Measurements from ENCODE around the gene PKD2L1.
"Not testable (repeated sequence)": the region's sequence is repeated elsewhere in the genome, so short reads cannot be mapped to it uniquely, and the experiment has no call there.

Gene PKD2L1

DNA sequence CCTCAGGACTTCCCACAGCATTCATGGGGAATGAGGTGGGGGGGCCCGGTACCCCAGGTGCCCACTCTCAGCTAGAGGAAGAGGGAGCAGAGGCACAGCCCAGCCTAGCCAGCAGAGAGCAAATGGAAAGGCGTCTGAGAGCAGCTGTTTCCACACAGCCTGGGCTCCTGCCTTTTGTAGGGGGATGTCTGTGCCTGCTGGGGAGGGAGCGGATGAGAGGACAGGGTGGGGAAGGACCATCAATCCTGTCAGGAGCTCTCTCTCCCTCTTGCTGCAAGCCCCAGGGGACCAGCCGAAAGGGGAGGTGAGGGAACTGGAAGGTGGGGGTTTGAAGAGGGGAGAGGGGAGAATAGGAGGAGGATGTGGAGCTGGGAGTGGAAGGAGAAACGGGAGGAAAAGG is at the start of gene PKD2L1:
TSS of gene PKD2L1 (minus strand) at position 150 of the 400 bp plus-strand sequence. CDS start at position 25, 125 bp downstream.
- DNase-seq = no peak

DNA sequence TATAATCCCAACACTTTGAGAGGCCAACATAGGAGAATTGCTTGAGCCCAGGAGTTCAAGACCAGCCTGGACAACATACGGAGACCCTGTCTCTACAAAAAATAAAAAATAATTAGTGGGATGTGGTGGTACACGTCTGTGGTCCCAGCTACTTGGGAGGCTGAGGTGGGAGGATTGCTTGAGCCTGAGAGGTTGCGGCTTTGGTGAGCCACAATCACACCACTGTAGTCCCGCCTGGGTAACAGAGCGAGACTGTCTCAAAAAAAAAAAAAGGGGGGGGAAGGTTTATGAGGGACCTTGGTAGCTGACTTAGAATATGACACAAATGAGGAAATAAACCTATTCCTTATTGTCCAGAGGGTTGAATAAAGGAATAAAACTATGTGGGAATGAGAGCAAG is 47.8 kb upstream of the PKD2L1 start:
- no peak for DNase-seq

DNA sequence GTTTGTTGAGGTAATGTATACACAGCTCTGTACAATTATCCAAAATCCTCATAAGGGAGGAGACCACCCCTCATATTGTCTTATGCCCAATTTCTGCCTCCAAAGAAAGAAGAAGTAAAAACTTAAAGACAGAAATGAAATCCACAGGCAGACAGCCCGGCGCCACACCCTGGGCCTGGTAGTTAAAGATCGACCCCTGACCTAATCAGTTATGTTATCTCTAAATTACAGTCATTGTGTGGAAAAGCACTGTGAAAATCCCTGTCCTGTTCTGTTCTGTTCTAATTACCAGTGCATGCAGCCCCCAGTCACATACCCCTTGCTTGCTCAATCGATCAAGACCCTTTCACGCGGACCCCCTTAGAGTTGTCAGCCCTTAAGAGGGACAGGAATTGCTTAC is 46.6 kb upstream of the PKD2L1 start:
- DNase-seq = not testable (repeated sequence)

DNA sequence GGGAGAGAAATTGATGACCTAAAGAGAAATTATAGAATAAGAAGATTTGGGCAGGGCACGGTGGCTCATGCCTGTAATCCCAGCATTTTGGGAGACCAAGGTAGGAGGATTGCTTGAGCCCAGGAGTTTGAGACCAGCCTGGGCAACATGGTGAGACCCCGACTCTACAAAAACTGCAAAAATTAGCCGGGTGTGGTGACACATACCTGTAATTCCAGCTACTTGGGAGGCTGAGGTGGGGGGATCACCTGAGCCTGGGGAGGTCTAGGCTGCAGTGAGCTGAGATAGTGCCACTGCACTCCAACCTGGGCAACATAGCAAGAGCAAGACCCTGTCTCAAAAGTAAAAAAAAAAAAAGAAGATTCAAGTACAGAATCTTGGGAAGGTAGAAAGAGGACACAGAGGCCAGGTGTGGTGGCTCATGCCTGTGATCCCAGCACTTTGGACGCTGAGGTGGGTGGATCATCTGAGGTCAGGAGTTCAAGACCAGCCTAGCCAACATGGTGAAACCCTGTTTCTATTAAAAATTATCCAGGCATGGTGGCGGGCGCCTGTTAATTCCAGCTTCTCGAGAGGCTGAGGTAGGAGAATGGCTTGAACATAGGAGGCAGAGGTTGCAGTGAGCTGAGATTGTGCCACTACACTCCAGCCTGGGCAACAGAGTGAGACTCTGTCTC is 44.8 kb upstream of the PKD2L1 start:
- DNase-seq = not testable (repeated sequence)

DNA sequence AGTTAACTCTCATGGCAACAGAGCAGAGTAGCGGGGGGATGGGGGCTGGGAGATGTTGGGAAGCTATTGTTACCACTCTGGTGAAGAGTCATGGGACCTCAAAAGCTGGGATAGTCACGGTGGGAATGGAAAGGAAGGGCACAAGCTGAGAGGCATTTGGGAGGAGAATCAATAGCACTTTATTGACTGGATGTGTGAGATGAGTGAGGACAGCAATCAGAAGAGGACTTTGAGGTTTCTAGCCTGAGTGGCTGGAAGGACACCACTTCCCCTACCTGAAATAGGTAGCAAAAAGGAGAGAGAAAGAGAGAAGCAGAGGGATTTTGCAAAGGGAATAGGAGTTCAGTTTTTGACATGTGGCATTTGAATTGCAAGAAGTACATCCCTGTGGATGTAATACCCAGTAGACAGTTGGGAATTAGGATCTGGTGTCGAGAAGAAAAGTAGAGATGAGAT is 44.2 kb upstream of the PKD2L1 start:
- no peak for DNase-seq

DNA sequence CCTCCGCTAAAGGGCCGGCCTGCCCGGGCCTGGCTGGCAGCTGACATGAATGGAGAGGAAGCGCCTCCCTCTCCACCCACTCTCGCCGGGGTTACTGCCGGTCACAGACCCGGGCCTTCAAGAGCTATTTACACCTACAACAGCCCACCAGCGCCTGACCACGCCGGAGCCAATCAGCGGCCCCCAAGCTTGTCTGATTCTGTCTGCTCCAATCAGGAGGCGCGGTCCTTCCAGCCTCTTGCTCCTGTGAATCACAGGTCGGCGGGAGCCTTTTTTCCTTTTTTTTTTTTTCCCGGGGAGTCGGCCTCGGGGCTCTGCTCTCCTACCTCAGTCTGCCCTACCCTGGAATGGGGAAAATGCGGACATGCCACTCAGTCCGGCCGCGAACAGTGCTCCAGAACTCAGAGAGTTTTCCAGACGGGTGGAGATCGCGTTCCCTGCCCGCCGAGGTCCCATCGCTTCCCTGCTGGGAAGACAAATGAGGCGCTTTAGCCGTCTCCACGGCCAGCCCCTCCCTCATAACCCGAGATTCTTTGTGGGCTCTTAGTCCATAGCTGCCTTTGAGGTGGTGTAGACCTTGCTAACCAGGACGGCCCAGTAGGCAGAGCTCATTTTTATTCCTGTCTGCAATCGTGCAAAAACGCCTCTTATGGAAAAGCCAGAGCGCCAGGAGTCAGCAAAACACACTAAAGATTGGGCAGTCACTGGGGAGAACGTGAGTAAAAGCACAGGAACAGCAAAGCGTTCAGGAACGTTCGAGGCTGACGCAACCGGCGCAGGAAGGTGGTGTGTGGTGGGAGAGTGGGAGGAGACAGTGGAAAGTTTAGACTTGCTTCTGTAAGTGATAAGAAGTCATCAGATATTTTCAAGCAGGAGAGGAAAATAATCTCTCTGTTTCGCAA is 43.5 kb upstream of the PKD2L1 start:
- peak; percentile 93 for DNase-seq

DNA sequence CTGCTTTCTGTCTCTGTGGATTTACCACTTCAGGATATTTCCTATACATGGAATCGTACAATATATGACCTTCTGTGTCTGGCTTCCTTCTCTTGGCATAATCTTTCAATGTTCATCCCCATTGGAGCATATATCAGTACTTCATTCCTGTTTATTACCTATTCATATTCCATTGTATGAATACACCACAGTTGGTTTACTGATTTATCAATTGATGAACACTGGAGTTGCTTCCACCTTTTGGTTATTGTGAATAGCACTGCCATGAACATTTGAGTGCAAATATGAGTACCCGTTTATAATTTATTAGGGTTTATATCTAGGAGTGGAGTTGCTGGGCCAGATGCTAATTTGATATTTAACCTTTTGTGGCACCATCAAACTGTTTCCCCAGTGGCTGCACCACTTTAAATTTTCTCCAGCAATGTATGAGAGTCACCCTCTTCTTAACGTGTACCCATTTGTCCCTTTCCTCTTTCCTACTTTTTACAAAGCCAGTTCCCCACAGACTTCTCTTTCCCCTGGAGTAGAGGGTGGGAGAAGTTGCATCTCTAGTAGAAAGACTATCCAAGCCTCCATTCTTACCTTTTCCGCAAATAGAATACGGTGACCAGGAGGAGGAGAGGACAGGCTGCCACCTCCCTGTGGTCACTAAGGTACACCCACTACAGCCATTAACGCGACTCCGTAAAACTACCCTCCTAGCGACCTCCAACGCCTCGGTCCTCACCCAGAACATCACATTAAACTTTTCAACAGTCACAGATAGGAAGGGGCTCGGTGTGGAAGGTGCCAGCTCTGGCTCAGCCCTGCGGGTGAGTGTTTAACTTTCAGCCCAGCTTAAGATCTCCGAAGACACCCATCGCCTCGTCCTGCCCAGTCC is 42.6 kb upstream of the PKD2L1 start:
- DNase-seq = no peak

DNA sequence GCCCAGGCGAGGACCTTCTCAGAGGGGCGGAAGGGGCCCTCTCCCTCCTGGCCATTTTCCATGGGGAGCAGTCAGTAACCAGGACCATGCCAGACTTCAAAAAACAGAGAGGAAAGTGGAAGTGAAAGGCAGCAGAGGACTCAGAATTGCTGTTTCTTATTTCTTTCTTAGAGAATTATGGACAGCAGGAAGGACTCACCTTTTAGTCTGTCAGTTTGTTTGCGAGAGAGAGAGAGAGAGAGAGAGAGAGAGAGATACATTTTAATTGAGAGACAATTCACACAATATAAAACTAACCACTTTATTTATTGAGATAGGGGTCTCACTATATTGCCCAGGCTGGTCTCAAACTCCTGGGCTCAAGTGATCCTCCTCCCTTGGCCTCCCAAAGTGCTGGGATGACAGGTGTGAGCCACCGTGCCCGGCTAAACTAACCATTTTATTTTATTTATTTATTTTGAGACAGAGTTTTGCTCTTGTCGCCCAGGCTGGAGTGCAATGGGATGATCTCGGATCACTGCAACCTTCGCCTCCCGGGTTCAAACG is 41.5 kb upstream of the PKD2L1 start:
- no peak for DNase-seq

DNA sequence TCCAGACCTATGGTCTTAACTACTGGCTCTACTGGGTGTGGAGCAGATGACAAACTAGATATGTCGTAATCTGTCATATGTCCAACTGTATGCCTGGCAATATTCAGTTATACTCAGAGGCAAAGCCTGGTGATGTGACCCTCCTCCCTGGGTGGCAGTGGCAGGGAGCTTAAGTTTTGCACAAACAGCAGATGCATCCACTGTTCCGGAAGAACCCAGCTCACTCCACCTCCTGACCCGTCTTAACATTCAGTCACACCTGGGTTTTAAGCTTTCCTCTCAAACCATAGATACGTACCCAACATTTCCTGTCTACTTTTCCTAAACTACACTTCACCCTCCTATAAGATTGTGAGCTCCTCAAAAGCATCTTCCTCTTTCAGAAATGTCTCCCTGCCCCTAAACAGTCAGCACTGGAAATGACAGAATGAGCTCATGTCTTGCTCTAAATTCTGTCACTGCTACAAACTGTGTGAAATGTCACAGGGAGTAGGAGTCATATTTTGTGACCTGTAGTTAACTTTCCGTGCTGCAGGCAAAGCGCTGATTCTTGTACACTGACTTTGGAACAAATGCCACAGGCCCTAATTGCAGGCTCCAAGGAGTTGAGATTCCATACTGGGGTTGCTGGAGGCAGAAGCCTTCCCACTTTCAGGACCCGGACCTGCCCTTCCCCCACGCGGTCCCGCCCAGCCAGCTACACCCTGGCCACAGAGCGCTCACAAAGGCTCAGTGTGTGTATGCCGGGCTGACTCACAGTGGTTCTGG is 40.9 kb upstream of the PKD2L1 start:
- no peak for DNase-seq

DNA sequence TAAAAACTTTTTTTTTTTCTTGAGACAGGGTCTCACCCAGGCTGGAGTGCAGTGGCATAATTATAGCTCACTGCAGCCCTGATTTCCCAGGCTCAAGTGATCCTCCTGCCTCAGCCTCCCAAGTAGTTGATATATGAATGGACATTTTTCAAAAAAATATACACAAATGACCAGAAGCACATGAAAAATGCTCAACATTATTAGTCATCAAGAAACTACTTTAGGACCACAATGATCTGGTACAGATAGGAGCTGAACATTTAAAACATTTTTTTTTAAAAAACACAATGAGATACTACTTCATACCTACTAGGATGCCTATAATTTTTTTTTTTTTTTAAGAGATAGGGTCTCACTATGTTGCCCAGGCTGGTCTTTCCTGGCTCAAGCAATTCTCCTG is 38.7 kb upstream of the PKD2L1 start:
- DNase-seq = no peak

DNA sequence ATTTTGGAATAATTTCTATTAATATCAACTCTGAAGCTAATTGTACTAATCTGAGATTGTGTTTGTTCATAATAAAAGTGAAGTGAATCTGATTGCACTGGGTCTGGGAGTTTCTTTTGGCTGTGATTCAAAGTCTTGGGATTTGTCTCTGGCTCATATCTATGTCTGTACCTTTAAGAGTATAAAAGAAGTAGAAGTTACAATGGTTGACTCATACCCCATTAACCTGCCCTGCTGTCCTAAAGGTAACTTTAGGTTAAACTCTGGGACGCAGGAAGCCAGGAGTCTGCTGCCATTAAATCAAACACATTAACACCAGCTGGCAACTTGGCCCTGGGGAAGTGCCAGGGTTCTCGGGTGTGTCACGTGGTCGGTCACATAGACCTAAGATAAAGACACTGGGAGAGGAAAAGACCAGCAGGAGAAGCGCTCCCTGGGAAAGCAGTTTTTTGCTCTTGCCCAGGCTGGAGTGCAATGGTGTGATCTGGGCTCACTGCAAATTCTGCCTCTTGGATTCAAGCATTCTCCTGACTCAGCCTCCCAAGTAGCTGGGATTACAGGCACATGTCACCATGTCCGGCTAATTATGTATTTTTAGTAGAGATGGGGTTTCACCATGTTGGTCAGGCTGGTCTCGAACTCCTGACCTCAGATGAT is 34.8 kb upstream of the PKD2L1 start:
- DNase-seq = peak; percentile 82

DNA sequence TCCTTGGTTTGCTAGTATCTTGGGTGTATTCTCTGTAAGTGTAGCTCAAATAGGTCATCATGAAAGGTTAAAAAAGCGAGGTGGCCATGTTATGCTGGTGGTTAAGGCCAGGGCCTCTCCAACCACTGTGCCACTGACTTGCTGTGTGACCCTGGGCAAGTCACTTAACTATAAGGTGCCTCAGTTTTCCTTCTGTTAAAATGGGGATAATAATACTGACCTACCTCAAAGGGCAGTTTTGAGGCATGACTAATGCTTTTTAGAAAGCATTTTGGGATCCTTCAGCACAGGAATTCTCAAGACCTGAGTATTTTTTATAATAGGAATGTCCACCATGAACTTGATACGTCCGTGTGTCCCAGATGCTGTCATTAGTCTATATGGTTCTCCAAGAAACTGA is 34.1 kb upstream of the PKD2L1 start:
- no peak for DNase-seq

DNA sequence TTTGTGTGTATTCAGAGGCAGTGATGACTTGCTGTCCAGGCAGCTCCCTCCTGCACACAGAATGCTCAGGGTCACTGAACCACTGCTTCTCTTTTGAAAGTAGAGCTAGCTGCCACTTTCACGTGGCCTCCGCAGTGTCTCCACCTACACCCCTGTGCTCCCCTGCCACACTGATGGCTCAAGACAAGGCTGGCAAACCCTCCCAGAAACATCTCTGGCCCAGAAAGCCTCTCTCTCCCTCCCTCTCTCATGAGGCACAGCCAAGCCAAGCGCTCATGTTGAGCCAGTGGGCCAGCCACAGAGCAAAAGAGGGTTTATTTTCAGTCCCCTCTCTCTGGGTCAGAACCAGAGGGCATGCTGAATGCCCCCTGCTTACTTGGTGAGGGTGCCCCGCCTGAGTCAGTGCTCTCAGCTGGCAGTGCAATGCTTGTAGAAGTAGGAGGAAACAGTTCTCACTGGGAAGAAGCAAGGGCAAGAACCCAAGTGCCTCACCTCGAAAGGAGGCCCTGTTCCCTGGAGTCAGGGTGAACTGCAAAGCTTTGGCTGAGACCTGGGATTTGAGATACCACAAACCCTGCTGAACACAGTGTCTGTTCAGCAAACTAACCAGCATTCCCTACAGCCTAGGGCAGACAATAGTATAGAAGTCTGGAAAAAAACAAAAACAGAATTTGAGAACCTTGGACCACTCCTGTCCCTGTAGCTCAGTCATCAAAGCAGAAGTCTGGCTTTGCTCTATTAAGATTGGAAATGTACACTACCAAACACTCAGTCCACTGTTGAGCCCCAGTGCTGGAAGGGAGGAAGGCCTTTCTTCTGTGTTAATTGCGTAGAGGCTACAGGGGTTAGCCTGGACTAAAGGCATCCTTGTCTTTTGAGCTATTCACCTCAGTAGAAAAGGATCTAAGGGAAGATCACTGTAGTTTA is 32.8 kb upstream of the PKD2L1 start:
- DNase-seq = no peak

DNA sequence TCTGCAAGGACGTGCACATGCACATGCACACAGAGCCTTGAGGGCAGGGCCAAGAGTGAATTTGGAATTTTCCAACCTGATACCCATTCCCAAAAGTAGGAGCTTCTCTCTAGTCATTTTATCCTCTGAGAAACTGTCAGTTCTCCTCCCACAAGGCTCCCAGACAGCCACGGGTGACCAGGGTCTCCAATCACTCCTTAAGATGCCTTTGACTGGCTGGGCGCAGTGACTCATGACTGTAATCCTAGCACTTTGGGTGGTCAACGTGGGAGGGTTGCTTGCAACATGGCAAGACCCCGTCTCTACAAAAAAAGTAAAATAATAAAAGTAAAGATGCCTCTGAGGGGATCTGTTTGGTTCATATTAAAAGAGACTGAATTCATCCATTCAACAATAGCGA is 30.2 kb upstream of the PKD2L1 start:
- DNase-seq = no peak

DNA sequence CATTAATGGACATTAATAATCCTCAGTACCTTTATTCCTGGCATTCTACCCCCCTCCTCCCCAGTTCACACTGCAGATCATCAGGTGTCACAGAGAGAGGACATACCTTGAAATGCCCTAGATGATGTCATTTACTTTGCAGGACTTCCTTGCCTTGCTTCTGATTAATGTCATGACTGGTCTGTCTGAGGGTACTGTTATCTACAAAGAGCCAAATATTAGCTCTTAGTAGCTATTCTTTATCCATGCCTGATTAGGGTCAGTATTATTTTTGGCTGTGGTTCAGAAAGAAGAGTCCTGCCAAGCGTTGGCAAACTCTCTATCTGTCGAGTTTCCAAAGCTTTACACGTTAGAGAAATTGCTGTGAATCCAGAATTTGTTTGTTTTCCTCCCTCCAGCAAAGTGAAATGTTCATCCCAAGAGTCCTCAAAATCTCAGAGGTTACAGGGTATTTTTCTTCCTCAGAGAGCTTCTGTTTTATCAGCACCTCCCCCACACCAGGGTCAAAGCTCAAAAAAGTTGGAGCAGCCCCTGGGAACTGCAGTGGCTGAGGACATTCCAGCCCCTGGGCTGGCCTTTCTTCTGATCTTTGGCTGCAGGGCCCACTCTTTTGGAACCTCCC is 29.6 kb upstream of the PKD2L1 start:
- no peak for DNase-seq

DNA sequence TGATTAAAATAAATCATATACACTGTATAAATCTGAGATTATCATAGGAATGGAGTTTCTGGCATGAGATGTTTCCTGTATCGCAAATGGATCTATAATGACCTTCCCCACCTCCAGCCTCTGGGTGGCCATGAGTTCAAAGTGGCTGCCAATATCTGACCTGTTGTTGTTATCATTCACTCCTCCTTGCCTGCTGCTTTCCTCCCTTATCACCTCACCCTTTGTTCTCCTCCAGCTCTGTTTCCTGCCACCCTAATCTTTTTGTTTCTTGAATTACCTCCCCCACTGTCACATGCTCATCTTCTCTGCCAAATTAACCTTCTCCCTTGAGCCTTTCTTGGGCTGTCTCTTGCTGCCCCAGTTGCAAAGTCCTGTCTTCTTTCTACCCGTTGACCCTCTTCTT is 29.0 kb upstream of the PKD2L1 start:
- DNase-seq = no peak

DNA sequence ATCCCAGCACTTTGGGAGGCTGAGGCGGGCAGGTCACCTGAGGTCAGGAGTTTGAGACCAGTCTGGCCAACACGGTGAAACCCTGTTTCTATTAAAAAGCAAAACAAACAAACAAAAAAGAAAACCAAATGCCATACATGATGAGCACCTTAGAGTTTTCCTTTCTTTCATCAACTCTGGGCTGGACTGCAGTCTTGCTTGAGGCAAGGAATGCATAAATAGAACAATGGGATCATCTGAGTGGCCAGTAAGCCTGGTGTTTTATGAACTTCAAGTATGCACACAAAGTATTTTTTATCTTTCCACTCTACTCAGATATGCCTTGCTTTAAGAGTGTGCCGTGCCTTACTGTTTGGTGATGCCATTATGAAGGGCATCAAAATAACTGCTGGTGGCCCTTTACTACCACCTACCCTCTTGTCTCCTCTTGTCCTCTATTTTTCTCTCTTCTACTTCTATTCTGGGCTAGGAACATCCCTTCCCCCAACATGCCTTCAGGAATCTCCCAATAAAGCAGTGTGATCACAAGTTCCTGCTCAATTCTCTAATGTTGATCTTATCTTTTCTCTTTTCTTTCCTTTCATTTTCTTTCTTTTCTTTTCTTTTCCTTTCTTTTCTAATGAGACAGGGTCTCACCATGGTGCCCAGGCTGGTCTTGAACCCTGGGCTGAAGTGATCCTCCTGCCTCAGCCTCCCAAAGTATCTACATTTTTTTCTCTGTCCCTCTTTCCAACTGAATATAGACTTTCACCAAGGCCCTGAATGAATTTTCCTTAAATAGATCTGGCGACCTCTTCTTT is 27.2 kb upstream of the PKD2L1 start:
- no peak for DNase-seq

DNA sequence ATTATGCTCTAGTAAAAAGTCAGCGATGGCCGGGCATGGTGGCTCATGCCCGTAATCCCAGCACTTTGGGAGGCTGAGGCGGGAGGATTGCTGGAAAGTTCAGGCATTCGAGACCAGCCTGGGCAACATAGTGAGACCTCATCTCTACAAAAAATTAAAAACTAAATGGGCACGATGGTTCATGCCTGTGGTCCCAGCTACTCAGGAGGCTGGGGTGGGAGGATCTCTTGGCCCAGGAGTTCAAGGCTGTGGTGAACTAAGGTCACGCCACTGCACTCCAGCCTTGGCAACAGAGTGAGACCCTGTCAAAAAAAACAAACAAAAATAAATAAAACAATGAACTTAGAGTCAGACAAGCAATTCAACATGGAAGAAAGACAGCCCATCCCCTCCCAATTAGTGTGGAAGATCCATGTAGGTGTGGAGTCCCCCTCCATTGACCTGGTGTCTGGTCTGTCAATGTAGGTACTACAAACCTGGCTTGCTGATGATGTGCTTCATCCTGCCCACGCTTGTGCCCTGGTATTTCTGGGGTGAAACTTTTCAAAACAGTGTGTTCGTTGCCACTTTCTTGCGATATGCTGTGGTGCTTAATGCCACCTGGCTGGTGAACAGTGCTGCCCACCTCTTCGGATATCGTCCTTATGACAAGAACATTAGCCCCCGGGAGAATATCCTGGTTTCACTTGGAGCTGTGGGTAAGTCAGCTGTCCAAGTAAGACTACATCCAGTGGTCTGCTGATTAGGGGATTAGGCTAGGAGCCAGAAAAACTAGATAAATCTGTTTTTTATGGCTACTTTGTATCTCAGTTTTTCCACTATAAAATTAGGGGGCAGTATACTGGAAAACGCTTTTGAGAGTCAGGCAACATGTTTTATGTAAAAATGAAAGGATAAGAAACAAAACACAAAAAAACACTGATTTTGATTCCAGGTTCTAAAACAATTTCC is 26.3 kb upstream of the PKD2L1 start:
- no peak for DNase-seq
